Lower lobe of right lung (tissue), 2 donors: ENCODE data around the gene NAV2. TPM values are rescaled to one million over a fixed set of nuclear protein-coding genes. Genes with fewer than 3 reads are reported as not detected.

Source experiments
- ATAC-seq, 2 donors: fragments of 200-7000 bp; cut with Tn5 transposase; one replicate each; pipeline ENCODE4 v1.9.1; 2020 to 2022; ENCODE audit warnings: mild to moderate bottlenecking in 2 of 2, moderate library complexity in 2 of 2
- DNase-seq: peaks from one replicate; pipeline ENCODE4 v3.0.0-alpha.2; 2020
- H3K27ac ChIP-seq: fragments of 200-600 bp; one replicate; pipeline ENCODE4 v1.8.0; 2022
- H3K27me3 ChIP-seq: fragments of 200-600 bp; one replicate; pipeline ENCODE4 v1.8.0; 2022; ENCODE audit warnings: low read depth
- H3K36me3 ChIP-seq: fragments of 200-600 bp; one replicate; pipeline ENCODE4 v1.8.0; 2022; ENCODE audit warnings: mild to moderate bottlenecking
- H3K4me1 ChIP-seq: fragments of 200-600 bp; one replicate; pipeline ENCODE4 v1.8.0; 2022
- H3K4me3 ChIP-seq: fragments of 200-600 bp; one replicate; pipeline ENCODE4 v1.8.0; 2022; ENCODE audit warnings: mild to moderate bottlenecking
- H3K9me3 ChIP-seq: fragments of 200-600 bp; one replicate; pipeline ENCODE4 v1.8.0; 2022
- intact Hi-C: fragments of 100-400 bp; cut with DNase I; formaldehyde crosslinking; loops from one replicate; pipeline ENCODE4 v1.11.0; 2022
- total RNA-seq: library from RNA; stranded (reverse); fragmentation: NEBNext Ultra II Directional; extraction: Animal tissue kit (Norgen Biotek cat#: 25700); gene quantifications from one replicate; pipeline ENCODE4 v1.2.1, GENCODE V29; 2021
- TF ChIP-seq, protein P1 (sequence below): fragments of 200-600 bp; IDR thresholded peaks from one replicate; pipeline ENCODE4 v1.8.0; 2022; ENCODE audit warnings: antibody characterized with exemption, mild to moderate bottlenecking
- donor health status: DM: no; HTN: yes; CAD: no; lungs with severe emphysema.

Gene NAV2
- total RNA-seq, 1 donor from 2014 or later = 36.9 TPM

DNA sequence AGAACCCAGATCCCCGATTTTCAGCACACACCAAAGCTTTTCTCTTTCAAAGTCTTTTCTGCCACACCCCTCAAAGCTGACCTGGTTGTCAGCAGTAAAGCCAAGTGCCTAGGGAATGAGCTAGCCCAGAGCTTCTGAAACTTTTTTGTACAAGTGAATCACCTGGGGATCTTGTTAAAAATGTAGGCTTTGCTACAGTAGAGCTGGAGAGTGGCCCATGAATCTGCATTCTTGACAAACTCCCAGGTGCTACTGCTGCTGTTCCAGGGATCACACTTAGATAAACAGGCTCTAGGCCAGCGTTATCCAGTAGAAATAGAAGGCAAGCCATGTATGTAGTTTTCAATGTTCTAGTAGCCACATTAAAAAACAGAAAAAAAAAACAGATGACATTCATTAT, 21.8 kb upstream of the NAV2 start:
- DNase-seq (no peak), ATAC-seq (no peak)
- TF ChIP-seq, protein P1, sequence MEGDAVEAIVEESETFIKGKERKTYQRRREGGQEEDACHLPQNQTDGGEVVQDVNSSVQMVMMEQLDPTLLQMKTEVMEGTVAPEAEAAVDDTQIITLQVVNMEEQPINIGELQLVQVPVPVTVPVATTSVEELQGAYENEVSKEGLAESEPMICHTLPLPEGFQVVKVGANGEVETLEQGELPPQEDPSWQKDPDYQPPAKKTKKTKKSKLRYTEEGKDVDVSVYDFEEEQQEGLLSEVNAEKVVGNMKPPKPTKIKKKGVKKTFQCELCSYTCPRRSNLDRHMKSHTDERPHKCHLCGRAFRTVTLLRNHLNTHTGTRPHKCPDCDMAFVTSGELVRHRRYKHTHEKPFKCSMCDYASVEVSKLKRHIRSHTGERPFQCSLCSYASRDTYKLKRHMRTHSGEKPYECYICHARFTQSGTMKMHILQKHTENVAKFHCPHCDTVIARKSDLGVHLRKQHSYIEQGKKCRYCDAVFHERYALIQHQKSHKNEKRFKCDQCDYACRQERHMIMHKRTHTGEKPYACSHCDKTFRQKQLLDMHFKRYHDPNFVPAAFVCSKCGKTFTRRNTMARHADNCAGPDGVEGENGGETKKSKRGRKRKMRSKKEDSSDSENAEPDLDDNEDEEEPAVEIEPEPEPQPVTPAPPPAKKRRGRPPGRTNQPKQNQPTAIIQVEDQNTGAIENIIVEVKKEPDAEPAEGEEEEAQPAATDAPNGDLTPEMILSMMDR = no peak
- H3K27ac ChIP-seq = no peak overlapping the region
- intact Hi-C loops = no loop called here
- no peaks in the 10 kb centered on the region for H3K4me1 ChIP-seq
- H3K27me3 ChIP-seq = no peaks in the 10 kb centered on the region
- no peaks in the 10 kb centered on the region for H3K36me3 ChIP-seq
- H3K9me3 ChIP-seq = no peaks in the 10 kb centered on the region
- no peak overlapping the region for H3K4me3 ChIP-seq

DNA sequence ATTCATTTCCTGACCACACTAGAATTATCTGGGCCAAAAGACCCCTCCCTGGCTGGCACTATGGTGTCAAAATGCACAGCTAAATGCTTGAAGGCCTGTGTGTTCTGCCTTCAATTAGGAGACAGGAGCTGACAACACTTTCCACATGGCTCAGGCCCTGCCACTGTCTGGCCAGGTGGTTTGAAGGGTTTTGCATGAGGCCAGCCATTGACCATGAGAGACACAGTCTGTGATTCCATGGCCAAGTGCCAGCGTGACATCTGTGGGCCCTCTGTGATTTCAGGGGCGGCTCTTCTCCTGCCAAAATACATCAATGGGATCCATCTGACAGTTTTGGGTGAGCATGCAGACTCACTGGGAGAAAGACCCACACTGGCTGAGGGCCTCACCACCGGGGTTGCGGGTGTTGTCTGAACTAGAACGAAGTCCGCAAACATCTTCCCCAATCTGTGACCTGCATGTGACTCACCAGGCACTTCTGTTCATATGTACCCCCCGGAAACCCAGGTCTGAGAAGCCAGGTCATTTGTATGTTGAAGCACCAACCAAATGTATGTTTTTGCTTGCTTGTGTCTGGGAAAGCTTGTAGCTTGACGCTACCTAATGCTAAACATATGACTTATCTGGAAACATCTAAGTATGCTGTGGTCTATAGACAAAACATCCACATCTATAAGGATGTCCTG, 20.7 kb upstream of the NAV2 start:
- ATAC-seq (no peak), DNase-seq (no peak)
- Histone ChIP-seq H3K4me1 (no peaks in the 10 kb centered on the region), H3K9me3 (no peaks in the 10 kb centered on the region), H3K27ac (no peak overlapping the region), H3K36me3 (no peaks in the 10 kb centered on the region), H3K27me3 (no peaks in the 10 kb centered on the region), H3K4me3 (no peak overlapping the region)
- intact Hi-C loops = no loop called here
- TF ChIP-seq, protein P1 = no peak

DNA sequence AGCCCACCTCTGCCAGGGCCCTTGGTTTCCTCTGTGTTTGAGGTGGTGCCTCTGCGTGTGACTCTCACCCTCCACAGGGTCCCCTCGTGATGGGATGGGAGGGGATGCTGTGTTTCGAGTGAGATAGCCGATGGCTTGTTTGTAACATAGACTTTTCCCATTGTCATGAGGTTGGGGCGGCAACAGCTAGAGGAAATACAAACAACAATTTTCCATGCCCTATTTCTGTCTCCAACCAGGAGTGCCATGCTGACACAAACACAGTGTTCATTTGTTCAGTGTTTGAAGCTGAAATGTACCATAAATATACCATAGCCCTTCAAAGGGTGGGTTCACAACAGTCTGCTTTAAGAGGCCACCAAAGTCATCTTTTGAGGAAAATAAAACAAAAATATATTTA, 19.5 kb upstream of the NAV2 start:
- Histone ChIP-seq H3K4me1 (peaks cover 5% of the 10 kb centered on the region), H3K4me3 (no peak overlapping the region), H3K9me3 (no peaks in the 10 kb centered on the region), H3K36me3 (no peaks in the 10 kb centered on the region), H3K27me3 (no peaks in the 10 kb centered on the region), H3K27ac (no peak overlapping the region)
- TF ChIP-seq, protein P1 = no peak
- no peak for DNase-seq
- ATAC-seq = no peak
- intact Hi-C loops = no loop called here

DNA sequence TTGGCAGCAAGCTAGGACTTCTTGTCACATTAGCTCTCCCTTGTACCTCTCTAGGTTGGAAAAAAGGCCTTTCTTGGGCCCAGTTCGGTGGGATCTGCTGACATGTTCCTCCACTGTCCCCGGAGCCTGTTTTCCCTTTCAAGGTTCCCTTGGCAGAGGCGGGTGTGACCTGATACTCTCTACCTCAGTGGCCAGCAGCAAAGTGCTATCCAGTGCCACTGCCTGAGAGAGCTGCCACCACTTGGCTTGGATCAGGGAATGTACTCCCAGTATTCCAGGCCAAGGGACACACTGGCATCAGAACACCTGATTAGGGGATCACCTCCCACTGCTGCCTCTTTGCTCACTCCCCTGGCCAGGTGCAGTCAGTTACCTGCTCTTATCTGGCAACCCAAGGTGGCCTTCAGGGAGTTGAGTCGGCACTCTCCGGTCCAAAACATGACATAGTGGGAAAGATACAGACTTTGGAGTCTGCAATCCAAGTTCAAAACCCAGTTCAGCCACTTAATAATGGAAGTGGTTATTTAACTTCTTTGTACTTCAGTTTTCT, 17.8 kb upstream of the NAV2 start:
- Histone ChIP-seq H3K27ac (no peak overlapping the region), H3K36me3 (no peaks in the 10 kb centered on the region), H3K4me3 (no peak overlapping the region), H3K4me1 (peaks cover 9% of the 10 kb centered on the region), H3K27me3 (no peaks in the 10 kb centered on the region), H3K9me3 (no peaks in the 10 kb centered on the region)
- no peak for ATAC-seq
- DNase-seq = no peak
- intact Hi-C loops = no loop called here
- TF ChIP-seq, protein P1 = no peak

DNA sequence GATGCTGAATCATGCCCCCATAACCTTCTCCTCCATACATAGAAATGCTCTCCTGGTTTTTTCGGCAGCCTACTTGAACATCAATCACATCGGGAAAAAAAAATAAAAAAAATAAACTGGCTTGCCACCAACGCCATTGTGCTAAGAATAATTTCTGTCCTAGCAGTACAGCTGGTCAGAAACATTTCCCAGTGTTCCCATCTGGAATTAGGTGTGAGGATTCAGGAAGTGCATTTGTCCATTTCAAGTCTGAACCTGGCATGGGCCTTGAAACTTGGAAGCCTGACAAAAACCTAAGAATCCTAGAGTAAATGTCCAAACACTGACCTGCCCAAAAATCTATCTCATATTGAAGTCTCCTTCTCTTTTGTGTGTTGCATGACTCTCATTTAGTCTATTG, 16.6 kb upstream of the NAV2 start:
- Histone ChIP-seq H3K27ac (no peak overlapping the region), H3K27me3 (no peaks in the 10 kb centered on the region), H3K9me3 (no peaks in the 10 kb centered on the region), H3K4me3 (no peak overlapping the region), H3K4me1 (peaks cover 9% of the 10 kb centered on the region), H3K36me3 (no peaks in the 10 kb centered on the region)
- no peak for DNase-seq
- TF ChIP-seq, protein P1 = no peak
- ATAC-seq = no peak
- intact Hi-C loops = no loop called here
